Thyroid gland (tissue), 4 donors: Measurements from ENCODE around the gene CIT.

Experiments used
- CTCF ChIP-seq, 6 experiments: fragments of 200-600 bp in 3 of 6; fragments of 450-650 bp in 3 of 6; sonication (generic) in 3 of 6; IDR thresholded peaks; one replicate each; pipeline ENCODE4 v1.5.1; 2016 to 2019; ENCODE audit warnings: antibody characterized with exemption in 6 of 6, mild to moderate bottlenecking in 2 of 6, inconsistent platforms in 1 of 6, moderate library complexity in 1 of 6
- POLR2A ChIP-seq, 2 donors: fragments of 450-650 bp; IDR thresholded peaks; one replicate each; pipeline ENCODE4 v1.6.1; 2017; ENCODE audit warnings: antibody characterized with exemption in 2 of 2, mild to moderate bottlenecking in 2 of 2, moderate library complexity in 1 of 2

- TF ChIP-seq CTCF (IDR thresholded peaks at IDR 0.05) (no peak), POLR2A (IDR thresholded peaks at IDR 0.05) (no peak)
Measured at GRCh38 chr12:119669744-119670472, 207.2 kb downstream of the CIT start.
